Neuron (in vitro differentiated cells): ENCODE results near the gene NCKAP5.

ENCODE experiments used
- H2AFZ ChIP-seq: one replicate; pipeline ENCODE4 v1.6.1; 2013; ENCODE audit warnings: low read depth, mild to moderate bottlenecking, inconsistent platforms, low read length, moderate library complexity
- H3K27me3 ChIP-seq: one replicate; pipeline ENCODE4 v1.6.1; 2013; ENCODE audit warnings: low read length; ENCODE audit not compliant: insufficient read depth
- H3K36me3 ChIP-seq: one replicate; pipeline ENCODE4 v1.6.1; 2013; ENCODE audit warnings: low read length; ENCODE audit not compliant: insufficient read depth
- H3K4me1 ChIP-seq: one replicate; pipeline ENCODE4 v1.6.1; 2013; ENCODE audit warnings: low read length; ENCODE audit not compliant: insufficient read depth
- H3K4me3 ChIP-seq: 2 replicates; pipeline ENCODE4 v1.5.1; 2013; ENCODE audit warnings: mild to moderate bottlenecking, low read length, moderate library complexity
- H3K9me3 ChIP-seq: one replicate; pipeline ENCODE4 v1.6.1; 2013; ENCODE audit warnings: low read length

The NCKAP5 gene

GRCh38 chr2:133143645-133144044 lies 424.6 kb downstream of the NCKAP5 start:
- no peaks in the 10 kb centered on the region for H3K36me3 ChIP-seq
- H3K4me3 ChIP-seq: no peak overlapping the region
- no peak overlapping the region for H2AFZ ChIP-seq
- H3K9me3 ChIP-seq: no peaks in the 10 kb centered on the region
- no peaks in the 10 kb centered on the region for H3K27me3 ChIP-seq
- peaks cover 17% of the 10 kb centered on the region for H3K4me1 ChIP-seq

- no peak overlapping the region for H2AFZ ChIP-seq
- H3K27me3 ChIP-seq: no peaks in the 10 kb centered on the region
- no peaks in the 10 kb centered on the region for H3K9me3 ChIP-seq
- no peaks in the 10 kb centered on the region for H3K36me3 ChIP-seq
- peaks cover 17% of the 10 kb centered on the region for H3K4me1 ChIP-seq
- no peak overlapping the region for H3K4me3 ChIP-seq
Measured at GRCh38 chr2:133142087-133142486, 426.2 kb downstream of the NCKAP5 start.

- H3K4me1 ChIP-seq: peaks cover 17% of the 10 kb centered on the region
- H3K27me3 ChIP-seq: no peaks in the 10 kb centered on the region
- H3K4me3 ChIP-seq: no peak overlapping the region
- H3K9me3 ChIP-seq: no peaks in the 10 kb centered on the region
- no peaks in the 10 kb centered on the region for H3K36me3 ChIP-seq
- no peak overlapping the region for H2AFZ ChIP-seq
Measured at GRCh38 chr2:133140620-133141019, 427.6 kb downstream of the NCKAP5 start.

GRCh38 chr2:133139847-133140533 lies 428.3 kb downstream of the NCKAP5 start:
- H3K36me3 ChIP-seq: no peaks in the 10 kb centered on the region
- H3K27me3 ChIP-seq: no peaks in the 10 kb centered on the region
- H3K4me3 ChIP-seq: no peak overlapping the region
- no peak overlapping the region for H2AFZ ChIP-seq
- no peaks in the 10 kb centered on the region for H3K9me3 ChIP-seq
- peaks cover 17% of the 10 kb centered on the region for H3K4me1 ChIP-seq

- H3K9me3 ChIP-seq: no peaks in the 10 kb centered on the region
- H2AFZ ChIP-seq: no peak overlapping the region
- H3K4me3 ChIP-seq: no peak overlapping the region
- no peaks in the 10 kb centered on the region for H3K27me3 ChIP-seq
- H3K36me3 ChIP-seq: no peaks in the 10 kb centered on the region
- H3K4me1 ChIP-seq: peaks cover 17% of the 10 kb centered on the region
Measured at GRCh38 chr2:133138693-133139092, 429.6 kb downstream of the NCKAP5 start.

- Histone ChIP-seq H3K36me3 (no peaks in the 10 kb centered on the region), H3K27me3 (no peaks in the 10 kb centered on the region), H3K4me1 (peaks cover 8% of the 10 kb centered on the region), H2AFZ (no peak overlapping the region), H3K4me3 (no peak overlapping the region), H3K9me3 (no peaks in the 10 kb centered on the region)
Measured at GRCh38 chr2:133135035-133135654, 433.1 kb downstream of the NCKAP5 start.

GRCh38 chr2:133130548-133131246 lies 437.6 kb downstream of the NCKAP5 start:
- Histone ChIP-seq H3K27me3 (no peaks in the 10 kb centered on the region), H3K4me3 (no peak overlapping the region), H3K36me3 (peaks cover 16% of the 10 kb centered on the region), H2AFZ (no peak overlapping the region), H3K4me1 (no peaks in the 10 kb centered on the region), H3K9me3 (peaks cover 4% of the 10 kb centered on the region)

- no peak overlapping the region for H3K4me3 ChIP-seq
- H3K36me3 ChIP-seq: peaks cover 11% of the 10 kb centered on the region
- no peaks in the 10 kb centered on the region for H3K9me3 ChIP-seq
- no peaks in the 10 kb centered on the region for H3K4me1 ChIP-seq
- no peak overlapping the region for H2AFZ ChIP-seq
- no peaks in the 10 kb centered on the region for H3K27me3 ChIP-seq
Measured at GRCh38 chr2:133124446-133124845, 443.8 kb downstream of the NCKAP5 start.

- Histone ChIP-seq H3K4me1 (no peaks in the 10 kb centered on the region), H2AFZ (no peak overlapping the region), H3K36me3 (peaks cover 11% of the 10 kb centered on the region), H3K9me3 (no peaks in the 10 kb centered on the region), H3K27me3 (no peaks in the 10 kb centered on the region), H3K4me3 (no peak overlapping the region)
Measured at GRCh38 chr2:133123904-133124303, 444.4 kb downstream of the NCKAP5 start.

GRCh38 chr2:133123393-133123792 lies 444.9 kb downstream of the NCKAP5 start:
- H3K4me3 ChIP-seq: no peak overlapping the region
- H3K4me1 ChIP-seq: no peaks in the 10 kb centered on the region
- H3K9me3 ChIP-seq: no peaks in the 10 kb centered on the region
- H3K27me3 ChIP-seq: no peaks in the 10 kb centered on the region
- H3K36me3 ChIP-seq: peaks cover 11% of the 10 kb centered on the region
- no peak overlapping the region for H2AFZ ChIP-seq

- H2AFZ ChIP-seq: no peak overlapping the region
- no peak overlapping the region for H3K4me3 ChIP-seq
- H3K9me3 ChIP-seq: no peaks in the 10 kb centered on the region
- no peaks in the 10 kb centered on the region for H3K27me3 ChIP-seq
- H3K36me3 ChIP-seq: peaks cover 4% of the 10 kb centered on the region
- no peaks in the 10 kb centered on the region for H3K4me1 ChIP-seq
Measured at GRCh38 chr2:133122529-133122928, 445.7 kb downstream of the NCKAP5 start.

- no peak overlapping the region for H3K4me3 ChIP-seq
- no peak overlapping the region for H2AFZ ChIP-seq
- no peaks in the 10 kb centered on the region for H3K27me3 ChIP-seq
- H3K36me3 ChIP-seq: no peaks in the 10 kb centered on the region
- no peaks in the 10 kb centered on the region for H3K9me3 ChIP-seq
- H3K4me1 ChIP-seq: no peaks in the 10 kb centered on the region
Measured at GRCh38 chr2:133120310-133120709, 448.0 kb downstream of the NCKAP5 start.

- H3K27me3 ChIP-seq: no peaks in the 10 kb centered on the region
- H3K9me3 ChIP-seq: no peaks in the 10 kb centered on the region
- no peaks in the 10 kb centered on the region for H3K4me1 ChIP-seq
- H2AFZ ChIP-seq: no peak overlapping the region
- H3K36me3 ChIP-seq: no peaks in the 10 kb centered on the region
- no peak overlapping the region for H3K4me3 ChIP-seq
Measured at GRCh38 chr2:133110201-133110600, 458.1 kb downstream of the NCKAP5 start.
